Lower leg skin (tissue), 4 donors: ENCODE data around the gene CNTNAP5. TPM values are rescaled to one million over a fixed set of nuclear protein-coding genes. Genes with fewer than 3 reads are reported as not detected.

Source experiments
- DNase-seq, 2 donors: peaks; one replicate each; pipeline ENCODE4 v3.0.0-alpha.2; 2019; ENCODE audit warnings: low spot score in 2 of 2
- H3K4me3 ChIP-seq: fragments of 200-600 bp; sonication (generic); 2 replicates; pipeline ENCODE4 v1.5.1; 2017; ENCODE audit warnings: mild to moderate bottlenecking, low read depth; ENCODE audit not compliant: poor library complexity, severe bottlenecking
- CTCF ChIP-seq, 3 donors: fragments of 450-650 bp; IDR thresholded peaks; one replicate each; pipeline ENCODE4 v1.5.1; 2016; ENCODE audit warnings: antibody characterized with exemption in 3 of 3, mild to moderate bottlenecking in 3 of 3, moderate library complexity in 2 of 3
- POLR2A ChIP-seq, 2 donors: fragments of 450-650 bp; IDR thresholded peaks; one replicate each; pipeline ENCODE4 v1.6.1; 2016 to 2017; ENCODE audit warnings: antibody characterized with exemption in 2 of 2, mild to moderate bottlenecking in 1 of 2, moderate library complexity in 1 of 2
- WGBS, 2 donors: methylation state at CpG; one replicate each; pipeline ENCODE4 v1.1.5; 2018; 5-methylcytosine and 5-hydroxymethylcytosine counted together
- intact Hi-C: fragments of 100-400 bp; cut with DNase I; formaldehyde crosslinking; loops from one replicate; pipeline ENCODE4 v1.15.0; 2023; ENCODE audit warnings: low total_unique reads
- total RNA-seq, 4 donors: library from RNA; depleted of rRNA; stranded (reverse); fragments of >200 nt; gene quantifications; one replicate each; pipeline ENCODE4 v1.1.0, GENCODE V29; 2016

CNTNAP5 gene
- total RNA-seq, 4 donors from 2014 or later, result not detected

- DNase-seq, result no peak
- no peak overlapping the region for H3K4me3 ChIP-seq
- intact Hi-C loops, result no loop called here
- TF ChIP-seq POLR2A (IDR thresholded peaks at IDR 0.05), result no peak
- no peak for TF ChIP-seq CTCF (IDR thresholded peaks at IDR 0.05)
Observed at GRCh38 chr2:124066776-124067175, 41.7 kb downstream of the CNTNAP5 start.

- WGBS, 2 donors, result 85 to 88% methylated on average over 2 of the region's 2 CpGs
- DNase-seq, result no peak
- no peak overlapping the region for H3K4me3 ChIP-seq
- TF ChIP-seq CTCF (IDR thresholded peaks at IDR 0.05), result no peak
- no peak for TF ChIP-seq POLR2A (IDR thresholded peaks at IDR 0.05)
- intact Hi-C loops, result no loop called here
Observed at GRCh38 chr2:124079045-124079444, 54.0 kb downstream of the CNTNAP5 start.

- DNase-seq, result no peak
- intact Hi-C loops, result no loop called here
- WGBS, 2 donors, result 40 to 41% methylated on average over 6 of the region's 6 CpGs
- TF ChIP-seq CTCF (IDR thresholded peaks at IDR 0.05), result no peak
- TF ChIP-seq POLR2A (IDR thresholded peaks at IDR 0.05), result no peak
- H3K4me3 ChIP-seq, result no peak overlapping the region
Observed at GRCh38 chr2:124080281-124081153, 55.4 kb downstream of the CNTNAP5 start.

- H3K4me3 ChIP-seq, result no peak overlapping the region
- intact Hi-C loops, result no loop called here
- TF ChIP-seq POLR2A (IDR thresholded peaks at IDR 0.05), result no peak
- no peak for TF ChIP-seq CTCF (IDR thresholded peaks at IDR 0.05)
- WGBS, 2 donors, result 3 to 21% methylated on average over 1 of the region's 1 CpG
- no peak for DNase-seq
Observed at GRCh38 chr2:124081154-124081716, 56.1 kb downstream of the CNTNAP5 start.

GRCh38 chr2:124088616-124089015, 63.5 kb downstream of the CNTNAP5 start:
- intact Hi-C loops, result no loop called here
- H3K4me3 ChIP-seq, result no peak overlapping the region
- 60 to 68% methylated on average over 2 of the region's 2 CpGs for WGBS, 2 donors
- DNase-seq, result no peak
- TF ChIP-seq POLR2A (IDR thresholded peaks at IDR 0.05), result no peak
- TF ChIP-seq CTCF (IDR thresholded peaks at IDR 0.05), result no peak
